GM18951 (cell line): ENCODE data around the gene FGFR4.

Source experiments
- POLR2A ChIP-seq: IDR thresholded peaks from 4 replicates; pipeline ENCODE4 v1.6.1; 2011; ENCODE audit warnings: mild to moderate bottlenecking; ENCODE audit not compliant: insufficient read length, insufficient read depth; ENCODE audit errors: extremely low read depth
- in situ Hi-C: fragments of 300-500 bp; cut with MboI; formaldehyde crosslinking; loops from one replicate; pipeline ENCODE4 v1.12.0; 2022; ENCODE audit warnings: low sequenced_read_pairs, mixed read lengths, inconsistent platforms; ENCODE audit not compliant: unreplicated experiment

FGFR4 gene

GRCh38 chr5:177133853-177134696 is 47.4 kb downstream of the FGFR4 start:
- TF ChIP-seq POLR2A: no peak
- in situ Hi-C loops: no loop called here

- in situ Hi-C loops: no loop called here
- no peak for TF ChIP-seq POLR2A
Measured at GRCh38 chr5:177134697-177135225, 48.0 kb downstream of the FGFR4 start.

GRCh38 chr5:177140312-177140711 is 53.6 kb downstream of the FGFR4 start:
- no peak for TF ChIP-seq POLR2A
- in situ Hi-C loops: no loop called here

GRCh38 chr5:177141496-177141895 is 54.8 kb downstream of the FGFR4 start:
- TF ChIP-seq POLR2A: no peak

GRCh38 chr5:177142098-177142611 is 55.4 kb downstream of the FGFR4 start:
- TF ChIP-seq POLR2A: no peak
- in situ Hi-C loops: no loop called here

More at GRCh38 chr5:177141496-177141895, 54.8 kb downstream of the FGFR4 start:
- in situ Hi-C loops: no loop called here

GRCh38 chr5:177142778-177143177 is 56.1 kb downstream of the FGFR4 start:
- in situ Hi-C loops: no loop called here
- TF ChIP-seq POLR2A: no peak

- in situ Hi-C loops: no loop called here
- TF ChIP-seq POLR2A: no peak
Measured at GRCh38 chr5:177146891-177147638, 60.4 kb downstream of the FGFR4 start.
